Osteoblast (primary cell): ENCODE data around the gene CCR5AS.

Experiments used
- DNase-seq: peaks from one replicate; pipeline ENCODE4 v3.0.0; 2011; ENCODE audit warnings: low spot score, mixed read lengths; ENCODE audit not compliant: insufficient read length; ENCODE audit errors: missing footprints
- H2AFZ ChIP-seq: 2 replicates; pipeline ENCODE4 v1.6.0; 2011; ENCODE audit warnings: mild to moderate bottlenecking, low read length
- H3K27ac ChIP-seq: 2 replicates; pipeline ENCODE4 v1.5.1; 2011; ENCODE audit warnings: mild to moderate bottlenecking, low read depth, low read length, moderate library complexity
- H3K27me3 ChIP-seq: 2 replicates; pipeline ENCODE4 v1.6.0; 2012; ENCODE audit warnings: mild to moderate bottlenecking, control low read depth, inconsistent platforms, low read length, moderate library complexity; ENCODE audit not compliant: insufficient read depth
- H3K36me3 ChIP-seq: 2 replicates; pipeline ENCODE4 v1.5.1; 2011; ENCODE audit warnings: mild to moderate bottlenecking, low read length, control low read depth, moderate library complexity; ENCODE audit not compliant: insufficient read depth
- H3K4me1 ChIP-seq: 2 replicates; pipeline ENCODE4 v1.5.1; 2011; ENCODE audit warnings: mild to moderate bottlenecking, low read length, control low read depth, moderate library complexity; ENCODE audit not compliant: insufficient read depth
- H3K4me2 ChIP-seq: 2 replicates; pipeline ENCODE4 v1.6.0; 2011; ENCODE audit warnings: mild to moderate bottlenecking, low read length; ENCODE audit not compliant: insufficient read depth
- H3K4me3 ChIP-seq: fragments of 200-600 bp; sonication (generic); 3 replicates; pipeline ENCODE4 v1.5.1; 2012; ENCODE audit warnings: mild to moderate bottlenecking, low read length, inconsistent platforms; ENCODE audit not compliant: insufficient read depth
- H3K79me2 ChIP-seq: 2 replicates; pipeline ENCODE4 v1.6.0; 2012; ENCODE audit warnings: mild to moderate bottlenecking, low read length, control low read depth, inconsistent platforms; ENCODE audit not compliant: insufficient read depth
- H3K9me3 ChIP-seq: 2 replicates; pipeline ENCODE4 v1.5.1; 2011; ENCODE audit warnings: low read depth, low read length, control low read depth
- H4K20me1 ChIP-seq: 2 replicates; pipeline ENCODE4 v1.6.0; 2012; ENCODE audit warnings: mild to moderate bottlenecking, low read length, control low read depth; ENCODE audit not compliant: insufficient read depth
- CTCF ChIP-seq: IDR thresholded peaks from 2 replicates; pipeline ENCODE4 v1.5.1; 2011; ENCODE audit warnings: mild to moderate bottlenecking, low read depth, low read length, moderate library complexity; ENCODE audit errors: extremely low read depth

The CCR5AS gene

GRCh38 chr3:46344476-46344875 lies 62.4 kb downstream of the CCR5AS start:
- H3K9me3 ChIP-seq = no peaks in the 10 kb centered on the region
- no peak overlapping the region for H3K4me3 ChIP-seq
- H3K79me2 ChIP-seq = no peaks in the 10 kb centered on the region
- H2AFZ ChIP-seq = no peak overlapping the region
- no peaks in the 10 kb centered on the region for H3K36me3 ChIP-seq
- DNase-seq = no peak
- H3K4me2 ChIP-seq = no peak overlapping the region
- no peaks in the 10 kb centered on the region for H4K20me1 ChIP-seq
- peaks cover 7% of the 10 kb centered on the region for H3K27me3 ChIP-seq
- H3K27ac ChIP-seq = no peak overlapping the region
- TF ChIP-seq CTCF = no peak
- H3K4me1 ChIP-seq = no peaks in the 10 kb centered on the region

DNA sequence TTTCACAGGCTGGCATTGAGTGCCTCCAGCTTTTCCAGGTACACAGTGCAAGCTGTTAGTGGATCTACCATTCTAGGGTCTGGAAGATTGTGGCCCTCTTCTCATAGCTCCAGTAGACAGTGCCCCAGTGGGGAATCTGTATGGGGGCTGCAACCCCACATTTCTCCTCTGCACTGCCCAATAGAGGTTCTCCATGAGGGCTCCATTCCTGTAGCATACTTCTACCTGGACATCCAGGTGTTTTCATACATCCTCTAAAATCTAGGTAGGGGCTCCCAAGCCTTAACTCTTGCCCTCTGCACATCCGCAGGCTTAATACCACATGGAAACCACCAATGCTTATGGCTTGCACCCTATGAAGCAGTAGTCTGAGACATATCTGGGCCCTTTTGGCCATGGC lies 68.0 kb downstream of the CCR5AS start:
- no peaks in the 10 kb centered on the region for H3K4me1 ChIP-seq
- H3K27me3 ChIP-seq = peaks cover 24% of the 10 kb centered on the region
- DNase-seq = no peak
- no peak overlapping the region for H2AFZ ChIP-seq
- H3K79me2 ChIP-seq = no peaks in the 10 kb centered on the region
- H3K27ac ChIP-seq = no peak overlapping the region
- H3K9me3 ChIP-seq = no peaks in the 10 kb centered on the region
- H3K4me2 ChIP-seq = no peak overlapping the region
- no peaks in the 10 kb centered on the region for H3K36me3 ChIP-seq
- H4K20me1 ChIP-seq = no peaks in the 10 kb centered on the region
- TF ChIP-seq CTCF = no peak
- H3K4me3 ChIP-seq = no peak overlapping the region

GRCh38 chr3:46337911-46338310 lies 69.0 kb downstream of the CCR5AS start:
- Histone ChIP-seq H3K9me3 (no peaks in the 10 kb centered on the region), H2AFZ (no peak overlapping the region), H4K20me1 (no peaks in the 10 kb centered on the region), H3K27ac (no peak overlapping the region), H3K79me2 (no peaks in the 10 kb centered on the region), H3K4me2 (no peak overlapping the region), H3K27me3 (peaks cover 27% of the 10 kb centered on the region), H3K4me3 (no peak overlapping the region), H3K4me1 (no peaks in the 10 kb centered on the region), H3K36me3 (no peaks in the 10 kb centered on the region)
- no peak for DNase-seq
- no peak for TF ChIP-seq CTCF

DNA sequence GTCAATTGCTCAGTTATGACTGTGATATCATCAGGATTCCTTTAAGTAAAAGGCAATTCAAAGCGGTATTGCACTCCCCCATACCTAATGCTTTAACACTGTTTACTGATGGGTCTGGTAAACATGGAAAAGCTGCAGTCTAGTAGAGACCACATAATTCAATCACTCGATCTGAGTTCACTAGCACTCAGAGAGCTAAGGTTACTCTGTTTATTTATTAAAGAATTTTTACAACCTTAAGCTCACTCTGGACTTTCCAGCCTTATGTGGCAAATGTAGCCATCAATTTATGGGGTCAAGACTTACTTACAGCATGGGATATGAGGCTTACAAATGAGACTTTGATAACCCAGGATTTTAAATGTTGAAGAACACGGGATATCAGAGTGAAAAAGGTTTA lies 71.3 kb downstream of the CCR5AS start:
- H3K9me3 ChIP-seq = no peaks in the 10 kb centered on the region
- H3K27ac ChIP-seq = no peak overlapping the region
- H3K4me1 ChIP-seq = no peaks in the 10 kb centered on the region
- H4K20me1 ChIP-seq = no peaks in the 10 kb centered on the region
- H3K27me3 ChIP-seq = peaks cover 40% of the 10 kb centered on the region
- no peak overlapping the region for H3K4me2 ChIP-seq
- H3K4me3 ChIP-seq = no peak overlapping the region
- no peaks in the 10 kb centered on the region for H3K36me3 ChIP-seq
- no peak for DNase-seq
- H3K79me2 ChIP-seq = no peaks in the 10 kb centered on the region
- H2AFZ ChIP-seq = no peak overlapping the region
- TF ChIP-seq CTCF = no peak
